Suppressor macrophage (primary cell): ENCODE measurements around the gene PHACTR4.
"Not testable (repeated sequence)": the region's sequence is repeated elsewhere in the genome, so short reads cannot be mapped to it uniquely, and the experiment has no call there.

Experiments
- DNase-seq, 4 experiments: peaks; one replicate each; pipeline ENCODE4 v3.0.0-alpha.2; 2020 to 2022
- total RNA-seq, 17 experiments: gene quantifications; one replicate each; lab custom pipeline; 2026; ENCODE audit warnings: mixed read lengths in 6 of 17, inconsistent platforms in 3 of 17; lab: John Stamatoyannopoulos, UW

Gene PHACTR4
- total RNA-seq, result 15.6 to 170 (median 32.4) reads per million in 17 experiments

DNA sequence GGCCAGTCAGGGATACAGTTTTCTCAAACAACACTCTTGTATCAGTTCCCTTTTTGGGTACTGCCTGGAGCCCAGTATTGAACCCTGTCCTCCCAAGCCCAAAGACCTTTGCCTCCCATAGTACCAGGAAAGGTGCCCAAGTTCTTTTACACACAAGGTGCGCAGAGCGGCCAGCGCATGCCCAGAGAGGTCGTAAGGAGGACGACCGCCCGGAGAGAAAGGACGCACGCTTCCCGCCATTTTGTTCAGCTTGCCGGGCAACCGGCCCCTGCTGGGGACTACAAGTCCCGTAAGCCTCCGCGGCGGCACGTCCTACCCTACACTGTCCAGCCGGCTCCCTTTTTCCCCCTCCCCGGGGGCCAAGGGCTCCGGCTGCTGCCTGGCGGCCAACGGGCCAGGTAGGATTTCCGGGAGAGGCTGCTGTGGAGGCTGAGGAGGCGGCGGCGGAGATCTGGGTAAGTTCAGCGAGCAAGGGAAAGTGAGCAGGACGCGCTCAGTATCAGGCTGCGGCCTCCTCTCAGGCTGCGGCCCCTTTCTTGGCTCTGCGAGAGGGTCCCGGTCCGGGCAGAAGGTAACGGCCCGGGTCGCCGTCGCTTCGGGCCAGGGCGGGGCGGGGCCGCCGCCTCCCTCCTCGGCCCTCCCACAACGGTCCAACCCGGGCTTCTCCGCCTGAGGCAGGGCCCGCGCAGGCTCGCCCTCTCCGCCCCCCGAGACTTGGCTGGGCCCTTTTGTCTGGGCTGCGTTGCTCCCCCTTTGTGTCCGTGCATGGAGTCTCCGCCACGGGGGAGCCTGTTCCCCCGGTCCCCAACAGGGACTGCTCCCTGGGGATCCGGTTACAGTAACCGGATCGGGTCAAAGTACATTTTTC, at the start of gene PHACTR4:
PHACTR4 (plus strand) TSS at position 370 of the 868 bp plus-strand sequence. CDS start 37,708 bp downstream, outside the sequence.
- DNase-seq, result peak; percentile 84 to 95 (median 94)

DNA sequence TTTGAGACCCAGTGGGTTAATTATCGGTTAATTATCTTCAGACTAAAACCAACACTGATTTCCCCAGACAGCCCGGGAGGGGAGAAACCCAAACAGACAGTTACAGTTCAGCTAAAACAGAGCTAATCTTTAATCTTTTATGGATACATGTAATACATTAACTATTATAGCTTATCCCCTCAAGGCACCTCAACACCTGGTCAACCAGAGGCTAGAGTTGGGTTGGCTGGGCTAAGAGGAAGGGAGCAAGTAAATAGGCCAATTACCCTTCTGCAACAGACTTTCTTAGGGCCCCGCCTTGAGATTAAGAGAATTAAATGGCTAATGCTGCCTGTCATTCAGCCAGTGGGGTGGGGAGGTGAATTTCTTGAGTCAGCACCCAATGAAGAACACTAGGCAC, 47.3 kb upstream of the PHACTR4 start:
- no peak for DNase-seq

DNA sequence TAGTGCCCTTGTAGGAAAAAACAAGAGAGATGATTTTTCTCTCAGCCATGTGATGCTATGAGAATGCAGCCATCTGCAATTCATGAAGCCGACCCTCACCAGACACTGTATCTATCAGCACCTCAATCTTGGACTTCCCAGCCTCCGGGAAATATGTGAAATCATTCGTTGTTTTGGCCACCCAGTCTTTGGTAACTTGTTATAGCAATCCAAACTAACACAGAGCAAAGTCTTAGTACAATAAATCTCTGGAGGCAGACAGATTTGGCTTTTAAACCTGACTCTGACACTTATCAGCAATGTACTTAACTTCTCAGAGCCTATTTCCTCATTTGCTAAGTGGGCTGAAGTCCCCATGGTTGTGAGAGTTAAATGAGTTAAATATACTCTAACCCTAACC, 45.8 kb upstream of the PHACTR4 start:
- peak in 1 of 4 experiments; percentile 14 for DNase-seq

DNA sequence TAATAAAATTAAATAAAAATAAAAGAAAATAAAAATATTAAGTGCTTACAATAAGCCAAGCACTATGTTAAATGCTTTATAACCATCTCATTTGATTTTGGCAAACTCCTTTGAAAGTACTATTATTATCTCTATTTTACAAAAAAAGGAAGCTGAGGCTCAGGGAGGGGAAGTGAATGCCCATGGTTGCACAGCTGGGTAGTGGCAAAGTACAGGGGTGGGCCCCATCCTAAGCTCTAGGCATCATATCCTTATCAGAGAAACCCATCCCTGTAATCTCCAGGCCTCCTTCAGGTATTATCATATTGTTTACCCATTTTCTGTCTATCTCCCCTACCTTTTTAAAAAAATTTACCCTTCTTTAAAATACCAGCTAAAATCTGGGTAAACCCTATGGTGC, 43.0 kb upstream of the PHACTR4 start:
- peak; percentile 37 to 59 (median 50) for DNase-seq

DNA sequence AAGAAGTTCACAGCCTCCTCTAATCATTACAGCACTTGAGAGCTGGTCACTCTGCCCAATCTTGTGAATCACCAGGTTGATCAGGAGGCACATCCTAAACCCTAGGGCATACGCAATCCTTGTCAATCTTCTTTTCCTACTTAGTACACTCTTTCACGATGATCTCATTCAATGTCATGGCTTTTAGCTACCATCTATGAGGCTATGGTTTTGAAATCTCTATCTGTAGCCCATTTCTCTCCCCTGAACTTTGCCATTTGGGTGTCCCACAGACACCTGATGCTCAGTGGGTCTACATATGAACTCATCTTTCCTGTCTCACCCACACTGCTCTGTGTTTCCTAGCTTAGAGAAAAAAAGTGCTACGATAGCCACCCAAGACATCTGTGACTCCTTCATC, 42.6 kb upstream of the PHACTR4 start:
- DNase-seq, result peak; percentile 53 to 86 (median 61)

DNA sequence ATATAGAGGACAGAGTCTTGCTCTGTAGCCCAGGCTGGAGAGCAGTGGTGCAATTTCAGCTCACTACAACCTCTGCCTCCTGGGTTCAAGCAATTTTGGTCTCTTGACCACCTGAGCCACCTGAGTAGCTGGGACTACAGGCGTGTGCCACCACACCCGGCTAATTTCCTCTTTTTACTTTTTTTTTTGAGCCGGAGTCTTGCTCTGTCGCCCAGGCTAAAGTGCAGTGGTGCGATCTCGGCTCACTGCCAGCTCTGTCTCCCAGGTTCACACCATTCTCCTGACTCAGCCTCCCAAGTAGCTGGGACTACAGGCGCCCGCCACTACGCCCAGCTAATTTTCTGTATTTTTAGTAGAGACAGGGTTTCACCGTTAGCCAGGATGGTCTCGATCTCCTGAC, 42.1 kb upstream of the PHACTR4 start:
- DNase-seq, result not testable (repeated sequence)

DNA sequence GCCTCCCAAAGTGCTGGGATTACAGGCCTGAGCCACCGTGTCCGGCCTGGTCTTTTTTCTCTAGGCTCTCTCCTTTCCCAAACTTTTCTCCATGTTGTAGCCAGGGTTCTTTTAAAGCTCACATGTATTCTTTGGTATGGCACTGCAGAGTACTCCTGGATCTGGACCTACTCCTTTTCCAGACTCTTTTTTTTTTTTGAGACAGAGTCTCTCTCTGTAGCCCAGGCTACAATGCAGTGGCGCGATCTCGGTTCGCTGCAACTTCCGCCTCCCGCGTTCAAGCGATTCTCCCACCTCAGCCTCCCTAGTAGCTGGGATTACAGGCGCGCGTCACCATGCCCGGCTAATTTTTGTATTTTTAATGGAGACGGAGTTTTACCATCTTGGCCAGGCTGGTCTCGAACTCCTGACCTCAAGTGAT, 41.3 kb upstream of the PHACTR4 start:
- DNase-seq, result no peak

DNA sequence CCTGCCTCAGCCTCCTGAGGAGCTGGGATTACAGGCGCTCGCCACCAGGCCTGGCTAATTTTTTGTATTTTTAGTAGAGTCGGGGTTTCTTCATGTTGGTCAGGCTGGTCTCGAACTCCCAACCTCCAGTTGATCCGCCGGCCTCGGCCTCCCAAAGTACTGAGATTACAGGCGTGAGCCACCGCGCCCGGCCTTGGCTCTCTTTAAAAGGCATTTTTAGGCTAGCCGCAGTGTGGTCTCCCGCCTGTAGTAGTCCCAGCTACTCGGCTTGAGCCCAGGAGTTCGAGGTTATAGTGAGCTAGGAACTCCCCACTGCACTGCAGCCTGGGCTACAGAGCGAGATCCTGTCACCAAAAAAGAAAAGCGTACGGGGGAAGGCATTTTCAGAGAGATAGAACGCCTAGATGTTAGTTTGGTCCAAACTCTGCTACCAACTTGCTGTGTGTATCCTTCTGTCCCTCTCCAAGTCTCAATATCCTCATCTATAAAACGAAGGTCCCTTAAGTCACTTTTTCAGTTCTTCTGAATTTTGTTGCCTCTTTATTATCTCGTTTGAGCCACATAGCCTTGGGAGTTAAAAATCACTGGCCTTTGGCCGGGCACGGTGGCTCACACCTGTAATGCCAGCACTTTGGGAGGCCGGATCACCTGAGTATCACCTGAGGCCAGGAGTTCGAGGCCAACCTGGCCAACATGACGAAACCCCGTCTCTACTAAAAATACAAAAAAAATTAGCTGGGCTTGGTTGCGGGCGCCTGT, 40.0 kb upstream of the PHACTR4 start:
- peak; percentile 53 to 61 (median 57) for DNase-seq

DNA sequence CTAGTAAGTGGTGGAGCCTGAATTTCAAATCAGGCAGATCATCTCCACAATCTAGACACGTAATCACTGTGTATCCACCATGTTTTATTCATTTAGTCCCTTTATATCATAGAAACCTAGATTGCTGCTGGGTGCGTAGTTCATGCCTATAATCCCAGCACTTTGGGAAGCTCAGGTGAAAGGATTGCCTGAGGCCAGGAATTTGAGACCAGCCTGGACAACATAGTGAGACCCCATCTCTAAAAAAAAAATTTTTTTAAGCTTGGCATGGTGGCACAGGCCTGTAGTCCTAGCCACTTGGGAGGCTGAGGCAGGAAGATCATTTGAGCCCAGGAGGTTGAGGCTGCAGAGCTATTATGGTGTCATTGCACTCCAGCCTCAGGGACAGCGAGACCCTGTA, 30.6 kb upstream of the PHACTR4 start:
- no peak for DNase-seq

DNA sequence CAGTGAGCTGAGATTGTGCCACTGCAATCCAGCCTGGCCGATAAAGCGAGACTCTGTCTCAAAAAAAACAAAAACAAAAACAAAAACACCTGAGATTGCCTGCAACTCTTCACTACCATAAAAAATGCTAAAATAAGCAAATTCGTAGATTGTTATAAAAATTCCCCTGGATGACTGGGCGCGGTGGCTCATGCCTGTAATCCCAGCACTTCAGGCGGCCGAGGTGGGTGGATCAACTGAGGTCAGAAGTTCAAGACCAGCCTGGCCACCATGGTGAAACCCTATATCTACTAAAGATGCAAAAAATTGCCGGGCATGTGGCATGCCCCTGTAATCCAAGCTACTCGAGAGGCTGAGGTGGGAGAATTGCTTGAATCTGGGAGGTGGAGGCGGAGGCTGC, 30.0 kb upstream of the PHACTR4 start:
- no peak for DNase-seq

DNA sequence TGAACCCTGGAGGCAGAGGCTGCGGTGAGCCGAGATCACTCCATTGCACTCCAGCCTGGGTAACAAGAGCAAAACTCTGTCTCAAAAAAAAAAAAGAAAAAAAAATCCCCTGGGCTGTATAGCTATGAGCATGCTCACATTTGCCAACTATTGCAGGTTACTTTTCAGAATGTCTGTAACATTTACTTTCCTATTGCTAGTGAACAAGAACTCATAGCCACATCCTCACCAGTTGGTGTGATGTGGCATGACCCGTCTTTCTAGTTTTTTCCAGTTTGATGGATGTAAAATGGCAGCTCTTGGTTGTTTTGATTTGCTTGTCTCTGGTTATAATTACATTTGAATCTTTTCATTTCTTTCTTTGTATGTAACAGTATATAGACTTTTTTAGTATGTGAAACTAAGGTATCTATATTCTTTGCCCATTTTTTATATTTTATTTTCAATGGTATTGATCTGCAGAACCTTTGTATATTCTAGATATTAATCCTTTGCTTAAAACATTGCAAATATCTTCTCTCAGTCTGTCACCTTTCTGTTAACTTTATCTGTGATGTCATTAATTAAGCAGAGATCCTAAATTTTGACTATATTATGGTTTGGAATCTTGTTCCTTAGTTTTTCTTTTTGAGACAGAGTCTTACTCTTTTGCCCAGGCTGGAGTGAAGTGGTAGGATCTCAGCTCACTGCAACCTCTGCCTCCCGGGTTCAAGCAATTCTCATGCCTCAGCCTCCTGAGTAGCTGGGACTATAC, 29.1 kb upstream of the PHACTR4 start:
- no peak for DNase-seq

DNA sequence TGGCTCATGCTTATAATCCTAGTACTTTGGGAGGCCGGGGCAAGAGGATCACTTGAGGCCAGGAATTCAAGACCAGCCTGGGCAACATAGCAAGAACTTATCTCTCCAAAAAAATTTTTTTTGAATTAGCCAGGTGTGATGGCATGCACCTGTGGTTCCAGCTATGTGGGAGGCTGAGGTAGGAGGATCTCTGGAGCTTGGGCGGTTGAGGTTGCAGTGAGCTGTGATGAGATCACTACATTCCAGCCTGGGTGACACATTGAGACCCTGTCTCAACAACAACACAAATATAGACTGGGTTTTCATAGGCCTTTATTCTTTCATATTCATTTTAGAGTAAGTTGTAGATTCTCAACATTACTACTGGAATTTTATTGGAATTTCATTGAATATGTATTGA, 27.9 kb upstream of the PHACTR4 start:
- no peak for DNase-seq

DNA sequence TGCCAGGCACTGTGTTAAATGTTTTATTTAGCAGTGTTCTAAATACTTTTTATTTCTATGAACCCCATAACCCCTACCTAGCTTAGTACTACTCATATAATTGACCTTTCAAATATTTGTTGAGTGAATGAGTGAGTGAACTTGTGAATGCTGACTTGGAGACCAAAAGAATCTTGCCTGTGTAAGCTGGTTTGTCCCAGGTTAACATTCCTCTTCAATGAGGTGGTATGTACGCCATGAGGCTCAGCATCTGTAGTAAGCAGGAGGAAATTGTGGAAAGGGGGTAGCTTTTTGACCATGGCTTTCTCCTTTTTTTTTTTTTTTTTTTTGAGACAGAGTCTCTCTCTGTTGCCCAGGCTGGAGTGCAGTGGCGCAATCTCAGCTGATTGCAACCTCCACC, 26.1 kb upstream of the PHACTR4 start:
- DNase-seq, result no peak

DNA sequence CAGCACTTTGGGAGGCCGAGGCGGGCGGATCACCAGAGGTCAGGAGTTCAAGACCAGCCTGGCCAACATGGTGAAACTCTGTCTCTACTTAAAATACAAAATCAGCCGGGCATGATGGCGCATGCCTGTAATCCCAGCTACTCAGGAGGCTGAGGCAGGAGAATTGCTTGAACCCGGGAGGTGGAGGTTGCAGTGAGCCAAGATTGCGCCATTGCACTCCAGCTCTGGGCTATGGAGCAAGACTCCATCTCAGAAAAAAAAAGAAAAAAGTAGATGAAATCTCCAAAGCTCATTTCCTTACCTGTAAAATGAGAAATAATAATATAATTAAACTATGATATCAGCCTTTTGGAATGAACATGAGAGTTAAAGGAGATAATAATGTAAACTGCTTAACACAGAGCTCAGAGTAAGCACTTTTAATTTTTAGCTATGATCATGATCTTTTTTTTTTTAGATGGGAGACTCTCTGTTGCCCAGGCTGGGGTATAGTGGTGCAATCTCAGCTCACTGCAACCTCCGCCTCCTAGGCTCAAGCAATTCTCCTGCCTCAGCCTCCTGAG, 16.2 kb upstream of the PHACTR4 start:
- DNase-seq, result not testable (repeated sequence)

DNA sequence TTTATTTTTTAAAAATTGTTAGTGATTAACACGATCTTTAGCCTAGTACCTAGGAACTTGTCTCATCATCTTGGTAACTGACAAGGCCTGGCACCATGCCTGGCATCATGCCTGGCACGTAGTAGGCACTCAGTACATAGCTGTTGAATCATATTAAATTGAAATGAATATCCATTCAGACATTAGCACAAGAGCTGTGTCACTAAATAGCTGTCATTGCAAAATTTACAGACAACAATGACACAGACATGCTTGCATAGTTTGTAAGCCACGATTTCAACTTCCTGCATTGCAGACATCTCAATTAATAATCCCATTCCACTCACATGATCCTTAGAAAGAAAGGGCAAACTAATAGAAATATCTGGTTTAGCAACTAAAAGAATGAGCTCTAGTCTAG, 15.4 kb upstream of the PHACTR4 start:
- DNase-seq, result peak; percentile 36 to 77 (median 56)

DNA sequence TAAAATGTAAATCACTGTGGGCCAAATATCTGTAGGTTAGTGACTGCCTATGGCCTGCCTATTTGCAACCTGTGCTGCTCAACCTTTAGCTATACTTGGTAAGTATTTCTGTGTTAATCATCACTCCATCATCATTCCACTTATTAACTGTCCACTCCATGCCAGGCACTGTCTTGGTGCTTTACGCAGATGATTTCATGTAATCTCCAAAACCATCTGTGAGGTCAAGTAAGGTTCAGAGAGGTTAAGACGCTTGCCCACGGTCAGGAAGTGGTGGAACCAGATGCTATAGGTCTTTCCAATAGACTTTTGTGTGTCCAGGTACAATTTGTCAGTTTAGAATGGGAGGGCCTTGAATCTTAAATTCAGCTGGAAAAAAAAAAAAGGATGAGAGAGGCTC, 10.8 kb upstream of the PHACTR4 start:
- no peak for DNase-seq

DNA sequence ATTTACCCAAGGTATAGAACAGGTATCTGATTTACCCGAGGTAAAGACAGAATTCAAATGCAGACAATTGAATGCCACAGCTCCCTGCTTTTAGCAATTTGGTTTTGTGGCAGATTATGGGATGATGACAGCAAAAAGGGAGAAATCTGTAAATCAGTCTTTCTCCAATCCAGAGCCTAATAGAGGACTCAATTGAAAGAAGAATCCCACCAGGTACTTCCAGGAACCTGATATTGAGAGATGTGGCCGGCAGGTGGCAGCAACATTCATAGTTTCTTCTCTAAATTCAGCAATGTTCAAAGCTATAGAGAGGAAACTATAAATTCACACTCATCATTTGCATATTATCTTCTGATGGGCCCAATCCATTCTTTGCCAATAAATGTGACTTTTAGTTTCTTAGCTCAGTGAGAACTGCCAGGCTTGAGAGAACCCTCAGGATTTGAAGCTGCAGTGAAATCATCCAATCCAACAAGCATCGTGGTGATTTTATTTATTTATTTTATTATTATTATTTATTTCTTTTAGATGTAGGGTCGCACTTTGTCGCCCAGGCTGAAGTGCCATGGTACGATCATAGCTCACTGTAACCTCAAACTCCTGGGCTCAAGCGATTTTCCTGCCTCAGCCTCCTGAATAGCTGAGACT, 9.8 kb upstream of the PHACTR4 start:
- peak; percentile 74 to 81 (median 80) for DNase-seq

DNA sequence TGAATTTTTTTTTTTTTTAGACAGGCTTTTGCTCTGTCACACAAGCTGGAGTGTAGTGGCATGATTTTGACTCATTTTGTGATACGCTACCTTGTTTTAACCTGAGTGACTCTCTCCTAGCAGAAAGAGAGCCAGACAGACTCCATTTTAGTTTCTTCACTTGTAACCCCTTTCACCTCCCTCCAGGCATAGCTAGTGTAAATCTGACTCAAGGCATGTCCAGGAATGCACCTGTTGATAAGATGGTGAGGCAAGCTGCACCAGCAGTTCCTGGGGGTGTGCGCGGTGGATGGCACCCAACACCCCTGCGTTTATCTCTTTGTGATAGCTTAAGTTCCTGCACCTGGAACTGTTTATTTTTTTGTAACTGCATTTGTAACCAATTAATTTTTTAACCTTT, 4.7 kb upstream of the PHACTR4 start:
- no peak for DNase-seq

DNA sequence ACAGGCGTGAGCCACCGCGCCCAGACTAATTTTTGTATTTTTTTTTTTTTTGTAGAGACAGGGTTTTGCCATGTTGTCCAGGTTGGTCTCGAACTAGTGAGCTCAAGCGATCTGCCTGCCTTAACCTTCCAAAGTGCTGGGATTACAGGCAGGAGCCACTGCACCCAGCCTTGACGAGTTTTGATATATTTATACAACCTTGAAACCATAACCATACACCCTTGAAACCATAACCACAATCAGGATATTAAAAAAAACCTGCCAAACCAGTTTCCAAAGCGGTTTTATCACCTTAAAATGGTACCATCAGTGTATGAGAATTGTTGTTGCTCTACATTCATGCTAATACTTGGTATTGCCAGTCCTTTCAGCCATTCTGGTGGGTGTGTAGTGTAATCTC, 3.7 kb upstream of the PHACTR4 start:
- DNase-seq, result no peak

DNA sequence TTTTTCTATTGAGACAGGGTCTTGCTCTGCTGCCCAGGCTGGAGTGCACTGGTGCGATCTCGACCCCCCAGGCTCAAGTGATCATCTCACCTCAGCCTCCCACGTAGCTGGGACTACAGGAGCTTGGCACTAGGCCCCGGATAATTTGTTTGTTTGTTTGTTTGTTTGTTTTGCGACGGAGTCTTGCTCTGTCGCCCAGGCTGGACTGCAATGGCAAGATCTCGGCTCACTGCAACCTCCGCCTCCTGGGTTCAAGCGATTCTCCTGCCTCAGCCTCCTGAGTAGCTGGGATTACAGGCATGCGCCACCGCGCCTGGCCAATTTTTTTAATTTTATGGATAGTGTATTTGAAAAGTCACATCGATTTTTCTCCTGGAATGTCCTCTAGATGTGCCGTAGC, 932 bp upstream of the PHACTR4 start:
- DNase-seq, result not testable (repeated sequence)

DNA sequence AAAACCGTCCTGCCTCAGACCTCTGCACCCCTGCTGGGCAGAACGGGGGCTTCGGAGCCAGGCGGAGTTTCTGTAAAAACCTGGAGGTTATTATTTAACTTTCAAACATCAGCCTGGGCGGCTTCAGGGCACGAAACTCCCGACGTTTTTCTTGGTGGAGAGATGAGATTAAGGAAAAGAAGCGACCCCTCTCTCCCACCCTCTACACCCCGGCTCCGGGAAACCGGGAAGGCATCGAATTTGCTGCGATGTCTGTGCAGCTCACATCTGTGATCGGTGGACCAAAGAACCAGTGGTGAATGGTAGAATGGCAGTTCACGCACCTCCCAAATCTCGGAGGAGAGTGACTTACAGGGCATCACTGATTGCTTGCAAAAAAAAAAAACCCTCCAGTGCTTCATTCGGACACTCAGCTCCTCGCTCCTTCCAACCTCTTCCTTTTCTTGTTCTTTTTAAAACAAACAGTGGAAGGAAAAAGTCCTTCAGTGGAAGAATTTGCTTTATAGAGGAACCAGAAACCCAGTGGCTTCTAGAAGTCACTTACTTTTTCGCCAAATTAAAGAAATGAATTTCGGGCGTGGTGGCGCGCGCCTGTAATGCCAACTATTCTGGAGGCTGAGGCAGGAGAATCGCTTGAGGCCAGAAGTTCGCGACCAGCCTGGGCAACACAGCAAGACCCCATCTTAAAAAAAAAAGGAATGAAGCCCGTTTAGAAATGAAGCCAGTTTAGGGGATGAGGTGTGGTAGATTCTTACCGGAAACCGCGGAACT, 884 bp downstream of the PHACTR4 start:
- DNase-seq, result peak; percentile 15 to 52 (median 49)
